Uterus (tissue), 4 donors: ENCODE results near the gene RPS6KL1. TPM values are rescaled to one million over a fixed set of nuclear protein-coding genes. Genes with fewer than 3 reads are reported as not detected.

Experiments used
- DNase-seq, 2 donors: peaks; one replicate each; pipeline ENCODE4 v3.0.0-alpha.2; 2019 to 2020
- H3K27ac ChIP-seq, 2 donors: fragments of 200-600 bp; sonication (generic); 1 replicate in 1 of 2; 2 replicates in 1 of 2; pipeline ENCODE4 v1.5.1; 2016 to 2018
- H3K27me3 ChIP-seq, 2 donors: fragments of 200-600 bp; sonication (generic); one replicate each; pipeline ENCODE4 v1.5.1; 2018 to 2019; ENCODE audit warnings: control low read depth in 1 of 2
- H3K36me3 ChIP-seq, 2 donors: fragments of 200-600 bp; sonication (generic); one replicate each; pipeline ENCODE4 v1.5.1; 2019; ENCODE audit warnings: control low read depth in 1 of 2
- H3K4me1 ChIP-seq, 2 donors: fragments of 200-600 bp; sonication (generic); one replicate each; pipeline ENCODE4 v1.5.1; 2018 to 2019; ENCODE audit warnings: control low read depth in 1 of 2
- H3K4me3 ChIP-seq, 2 donors: fragments of 200-600 bp; sonication (generic); 1 replicate in 1 of 2; 2 replicates in 1 of 2; pipeline ENCODE4 v1.5.1; 2018 to 2019; ENCODE audit warnings: mild to moderate bottlenecking in 1 of 2
- H3K9me3 ChIP-seq, 2 donors: fragments of 200-600 bp; sonication (generic); one replicate each; pipeline ENCODE4 v1.5.1; 2019; ENCODE audit warnings: control low read depth in 1 of 2
- CTCF ChIP-seq, 4 experiments: fragments of 200-600 bp in 2 of 4; fragments of 450-650 bp in 2 of 4; sonication (generic) in 2 of 4; IDR thresholded peaks; one replicate each; pipeline ENCODE4 v1.5.1; 2016 to 2019; ENCODE audit warnings: antibody characterized with exemption in 4 of 4, mild to moderate bottlenecking in 2 of 4, moderate library complexity in 1 of 4
- POLR2A ChIP-seq, 2 donors: fragments of 450-650 bp; IDR thresholded peaks; one replicate each; pipeline ENCODE4 v1.6.1; 2016; ENCODE audit warnings: antibody characterized with exemption in 2 of 2, mild to moderate bottlenecking in 1 of 2, moderate library complexity in 1 of 2
- intact Hi-C: fragments of 100-400 bp; cut with DNase I; formaldehyde crosslinking; loops from one replicate; pipeline ENCODE4 v1.15.1; 2023; ENCODE audit warnings: low total_unique reads
- total RNA-seq, 4 donors: library from RNA; depleted of rRNA in 3 of 4; stranded (reverse); fragments of >200 nt in 3 of 4; gene quantifications; one replicate each; pipeline versions ENCODE4 v1.1.0 to v1.2.4, GENCODE V29; 2014 to 2023
- donor health status: DM: yes; HTN: yes; CAD: no.

RPS6KL1 gene
- total RNA-seq, 4 donors from 2014 or later = 0.26 to 11.1 (median 3.0) TPM; not detected in 1

GRCh38 chr14:74961238-74961911 is 38.3 kb upstream of the RPS6KL1 start:
- no peak for TF ChIP-seq CTCF (IDR thresholded peaks at IDR 0.05)
- TF ChIP-seq POLR2A (IDR thresholded peaks at IDR 0.05) = no peak
- intact Hi-C loops = no loop called here
- DNase-seq = no peak
- H3K27ac ChIP-seq = no peak overlapping the region
- no peaks in the 10 kb centered on the region for H3K4me1 ChIP-seq
- H3K9me3 ChIP-seq = no peaks in the 10 kb centered on the region
- H3K36me3 ChIP-seq = no peaks in the 10 kb centered on the region
- no peak overlapping the region for H3K4me3 ChIP-seq
- no peaks in the 10 kb centered on the region for H3K27me3 ChIP-seq

- no peak for DNase-seq
- no peak for TF ChIP-seq CTCF (IDR thresholded peaks at IDR 0.05)
- no peak for TF ChIP-seq POLR2A (IDR thresholded peaks at IDR 0.05)
- Histone ChIP-seq H3K4me1 (no peaks in the 10 kb centered on the region), H3K27ac (no peak overlapping the region), H3K27me3 (no peaks in the 10 kb centered on the region), H3K9me3 (no peaks in the 10 kb centered on the region), H3K4me3 (no peak overlapping the region), H3K36me3 (no peaks in the 10 kb centered on the region)
- intact Hi-C loops = no loop called here
Measured at GRCh38 chr14:74960736-74961135, 37.7 kb upstream of the RPS6KL1 start.

- H3K4me3 ChIP-seq = no peak overlapping the region
- no peaks in the 10 kb centered on the region for H3K27me3 ChIP-seq
- intact Hi-C loops = no loop called here
- no peak for TF ChIP-seq CTCF (IDR thresholded peaks at IDR 0.05)
- no peak for TF ChIP-seq POLR2A (IDR thresholded peaks at IDR 0.05)
- H3K27ac ChIP-seq = no peak overlapping the region
- no peak for DNase-seq
- no peaks in the 10 kb centered on the region for H3K9me3 ChIP-seq
- H3K4me1 ChIP-seq = no peaks in the 10 kb centered on the region
- no peaks in the 10 kb centered on the region for H3K36me3 ChIP-seq
Measured at GRCh38 chr14:74959596-74960180, 36.6 kb upstream of the RPS6KL1 start.

GRCh38 chr14:74956280-74957072 is 33.4 kb upstream of the RPS6KL1 start:
- Histone ChIP-seq H3K36me3 (no peaks in the 10 kb centered on the region), H3K27me3 (no peaks in the 10 kb centered on the region), H3K4me3 (no peak overlapping the region), H3K27ac (no peak overlapping the region), H3K4me1 (no peaks in the 10 kb centered on the region), H3K9me3 (no peaks in the 10 kb centered on the region)
- DNase-seq = no peak
- no peak for TF ChIP-seq POLR2A (IDR thresholded peaks at IDR 0.05)
- TF ChIP-seq CTCF (IDR thresholded peaks at IDR 0.05) = no peak
- intact Hi-C loops = no loop called here

- H3K9me3 ChIP-seq = no peaks in the 10 kb centered on the region
- intact Hi-C loops = no loop called here
- H3K27ac ChIP-seq = no peak overlapping the region
- no peak overlapping the region for H3K4me3 ChIP-seq
- H3K4me1 ChIP-seq = no peaks in the 10 kb centered on the region
- no peak for DNase-seq
- TF ChIP-seq POLR2A (IDR thresholded peaks at IDR 0.05) (no peak), CTCF (IDR thresholded peaks at IDR 0.05) (no peak)
- no peaks in the 10 kb centered on the region for H3K27me3 ChIP-seq
- no peaks in the 10 kb centered on the region for H3K36me3 ChIP-seq
Measured at GRCh38 chr14:74956027-74956279, 32.9 kb upstream of the RPS6KL1 start.
